ENCODE data around the gene TTLL12.
"Not testable (repeated sequence)": the region's sequence is repeated elsewhere in the genome, so short reads cannot be mapped to it uniquely, and the experiment has no call there.

TTLL12 gene

DNA sequence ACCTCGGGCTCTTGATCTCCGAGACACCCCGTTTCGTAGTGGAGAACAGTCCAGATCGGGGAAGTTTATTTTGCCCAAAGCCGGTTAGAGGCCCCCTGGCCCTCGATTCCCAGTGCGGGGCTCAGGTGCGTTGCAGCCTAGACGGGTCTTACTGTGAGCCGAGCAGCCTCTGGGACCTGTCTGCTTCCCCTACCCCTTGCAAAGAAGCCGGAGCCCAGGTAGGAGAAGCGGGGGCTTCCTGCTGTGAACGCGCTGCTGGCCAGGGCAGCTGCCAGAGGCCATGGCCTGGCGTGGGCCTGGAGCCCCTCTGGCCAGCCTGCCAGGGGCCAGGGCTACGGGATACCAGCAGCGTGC is 35.0 kb downstream of the TTLL12 start:
- no peak for DNase-seq

DNA sequence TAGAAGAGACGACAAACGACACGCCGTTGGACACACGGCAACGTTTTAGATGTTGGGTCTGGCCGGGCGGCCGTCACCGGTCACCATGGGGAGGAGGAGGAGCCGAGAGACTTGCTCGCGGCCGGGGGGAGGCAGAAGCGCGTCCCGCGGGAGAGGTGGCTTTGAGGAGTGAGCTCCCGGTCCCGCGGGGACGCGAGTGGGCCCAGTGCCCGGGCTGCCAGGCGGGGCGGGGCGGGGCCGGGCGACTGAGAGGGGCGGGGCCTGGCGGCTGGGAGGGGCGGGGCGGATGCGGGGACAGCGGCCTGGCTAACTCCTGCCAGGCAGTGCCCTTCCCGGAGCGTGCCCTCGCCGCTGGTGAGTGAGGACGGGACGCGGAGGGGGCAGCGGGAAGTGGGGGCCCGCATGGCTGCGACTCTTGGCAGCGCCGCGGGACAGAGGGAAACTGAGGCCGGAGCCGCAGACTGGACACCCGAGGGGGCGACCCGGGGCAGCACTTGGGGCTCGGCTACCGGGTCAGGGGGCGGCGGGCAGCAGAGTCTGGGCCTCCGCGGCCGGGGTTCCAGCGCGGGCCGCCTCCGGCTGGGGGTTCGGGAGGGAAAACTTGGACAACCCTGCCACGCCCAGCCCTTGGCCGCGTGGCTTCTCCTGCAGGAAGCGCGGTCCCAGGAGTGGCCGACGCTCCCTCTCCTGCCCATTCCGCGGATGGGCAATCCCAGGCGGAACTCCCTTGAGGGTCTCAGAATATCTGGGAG is 35.5 kb downstream of the TTLL12 start, which contains the start of gene TSPO:
Gene TSPO (plus strand): TSS at position 309 of the 752 bp plus-strand sequence. CDS start 7,680 bp downstream, outside the sequence.
- DNase-seq, result peak; percentile 13

DNA sequence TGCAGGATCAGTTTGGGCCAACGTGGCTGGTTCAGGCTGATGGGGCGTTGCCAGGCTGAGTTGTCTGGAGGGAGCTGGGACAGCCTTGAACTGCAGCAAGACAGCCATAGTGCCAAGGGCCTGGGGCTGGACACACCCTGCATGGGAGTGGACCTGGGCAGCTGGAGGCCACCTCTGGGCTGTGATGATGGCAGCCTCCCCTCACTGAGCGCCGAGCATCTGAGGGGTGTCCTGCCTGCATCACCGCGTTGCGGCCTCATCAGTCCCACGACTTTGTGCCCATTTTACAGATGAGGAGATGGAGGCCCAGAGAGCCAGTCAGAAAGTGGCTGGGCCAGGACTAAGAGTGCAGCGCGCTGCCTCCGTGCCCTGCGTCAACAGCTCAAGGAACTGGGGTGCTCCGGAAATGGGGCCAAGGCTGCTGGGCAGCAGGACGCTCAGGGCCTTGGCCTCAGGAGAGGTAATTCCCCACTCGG is 36.2 kb downstream of the TTLL12 start:
- no peak for DNase-seq

DNA sequence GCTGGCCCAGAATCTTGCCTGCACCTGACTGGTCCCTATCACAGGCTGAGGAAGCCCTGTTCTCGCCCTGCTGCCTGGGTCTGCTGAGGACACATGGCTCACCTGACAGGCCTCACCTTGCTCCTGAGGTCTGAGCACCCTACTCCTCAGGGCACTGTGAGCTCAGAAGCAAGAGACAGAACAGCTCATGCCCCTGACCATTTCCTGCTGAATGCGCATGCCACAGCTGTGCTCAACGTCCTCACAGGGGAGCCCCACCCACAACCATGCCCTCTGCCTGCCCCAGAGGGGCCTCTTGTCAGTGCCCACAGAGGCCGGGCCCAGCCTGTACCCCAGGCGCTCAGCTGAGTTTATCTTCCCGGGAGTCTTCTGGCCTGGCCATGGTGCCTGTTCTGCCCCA is 38.4 kb downstream of the TTLL12 start:
- no peak for DNase-seq

DNA sequence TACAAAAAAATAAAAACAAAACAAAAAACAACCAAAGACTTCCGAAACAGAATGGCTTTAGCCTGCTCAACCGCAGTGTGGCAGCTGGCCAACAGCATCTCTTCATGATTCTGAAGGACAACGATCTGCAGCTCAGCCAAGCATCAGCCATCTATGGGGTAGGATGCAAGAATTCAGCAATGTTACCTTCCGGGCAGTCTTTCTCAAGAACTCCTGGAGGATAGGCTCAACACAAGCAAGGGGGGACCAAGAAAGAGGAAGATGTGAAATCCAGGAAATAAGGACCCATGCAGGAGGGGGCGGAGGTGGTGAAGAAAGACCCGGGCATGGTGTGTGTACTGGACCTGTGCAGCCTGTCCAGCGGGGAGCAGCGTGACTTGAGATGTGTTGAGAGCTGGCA is 39.1 kb downstream of the TTLL12 start:
- DNase-seq, result no peak

DNA sequence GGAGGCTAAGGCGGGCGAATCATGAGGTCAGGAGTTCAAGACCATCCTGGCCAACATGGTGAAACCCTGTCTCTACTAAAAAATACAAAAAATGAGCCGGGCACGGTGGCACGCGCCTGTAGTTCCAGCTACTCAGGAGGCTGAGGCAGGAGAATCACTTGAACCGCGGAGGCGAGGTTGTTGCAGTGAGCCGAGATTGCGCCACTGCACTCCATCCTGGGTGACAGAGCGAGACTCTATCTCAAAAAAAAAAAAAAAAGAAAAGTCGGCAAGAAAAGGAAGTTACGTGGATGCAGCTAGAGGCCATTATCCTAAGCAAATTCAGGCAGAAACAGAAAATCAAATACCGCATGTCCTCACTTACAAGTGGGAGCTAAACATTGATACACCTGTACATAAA is 40.6 kb downstream of the TTLL12 start:
- DNase-seq, result not testable (repeated sequence)

DNA sequence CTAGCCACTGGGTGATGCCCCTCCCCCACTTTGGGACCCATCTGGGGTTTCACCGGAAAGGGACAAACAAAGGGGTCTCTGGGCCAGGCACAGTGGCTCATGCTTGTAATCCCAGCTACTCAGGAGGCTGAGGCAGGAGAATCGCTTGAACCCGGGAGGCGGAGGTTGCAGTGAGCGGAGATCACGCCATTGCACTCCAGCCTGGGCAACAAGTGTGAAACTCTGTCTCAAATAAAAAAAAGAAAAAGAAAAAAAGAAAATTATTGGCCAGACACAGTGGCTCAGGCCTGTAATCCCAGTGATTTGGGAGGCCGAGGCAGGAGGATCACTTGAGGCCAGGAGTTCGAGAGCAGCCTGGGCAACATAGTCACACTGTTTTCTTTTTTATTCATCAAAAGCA is 41.6 kb downstream of the TTLL12 start:
- not testable (repeated sequence) for DNase-seq

DNA sequence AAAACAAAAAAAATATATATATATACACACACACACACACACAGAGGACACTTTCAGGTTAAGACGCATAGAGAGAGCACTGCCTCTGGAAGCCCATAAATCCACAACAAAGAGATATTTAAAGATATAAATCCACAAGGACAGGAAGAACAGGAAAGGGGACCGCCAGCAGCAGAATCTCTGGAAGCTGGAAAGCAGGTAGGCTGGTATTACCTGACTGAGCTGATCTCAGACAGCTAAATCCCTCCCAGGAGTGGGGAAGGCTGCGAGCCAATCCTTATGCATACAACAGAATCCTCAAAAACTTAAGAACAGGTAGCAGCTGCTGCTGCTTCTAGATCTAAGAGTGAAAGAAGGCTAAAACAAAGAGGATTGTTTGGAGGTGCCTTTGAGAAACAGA is 42.0 kb downstream of the TTLL12 start:
- no peak for DNase-seq

DNA sequence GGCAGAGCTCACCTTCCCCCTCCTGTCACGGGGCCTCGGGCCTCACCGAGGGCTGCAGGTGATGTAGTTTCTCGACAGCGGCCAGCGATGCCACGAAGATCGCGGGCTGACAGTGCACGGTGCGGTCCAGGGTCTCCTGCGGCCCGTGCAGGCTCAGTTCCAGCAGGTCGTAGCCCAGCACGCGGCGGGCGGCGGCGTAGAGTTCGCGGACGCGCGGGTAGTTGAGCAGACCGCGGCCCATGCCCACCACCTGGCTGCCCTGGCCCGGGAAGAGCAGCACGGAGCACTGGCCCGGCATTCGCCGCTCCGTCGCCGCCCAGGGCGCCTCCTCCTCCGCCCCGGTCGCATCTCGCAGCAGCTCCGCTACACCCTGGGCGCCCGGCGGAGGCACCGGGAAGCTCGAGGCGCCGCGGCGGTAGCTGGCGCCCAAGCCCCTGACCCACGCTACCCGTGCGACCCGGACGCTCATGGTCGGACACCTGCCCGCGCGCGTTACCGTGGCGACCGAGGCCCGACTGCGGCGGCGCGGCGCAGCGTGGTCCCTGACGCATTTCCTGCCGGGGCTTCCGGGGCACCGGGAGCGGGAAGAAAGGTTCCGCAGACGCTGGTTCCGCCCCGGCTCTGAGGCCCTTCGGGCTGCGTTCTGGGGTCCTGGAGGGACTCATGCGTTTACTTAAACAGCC is 43.9 kb downstream of the TTLL12 start, which contains the start of gene MCAT:
Gene MCAT (minus strand): TSS at position 519 of the 683 bp plus-strand sequence. CDS start 50 bp downstream, at position 469.
- peak; percentile 32 for DNase-seq

DNA sequence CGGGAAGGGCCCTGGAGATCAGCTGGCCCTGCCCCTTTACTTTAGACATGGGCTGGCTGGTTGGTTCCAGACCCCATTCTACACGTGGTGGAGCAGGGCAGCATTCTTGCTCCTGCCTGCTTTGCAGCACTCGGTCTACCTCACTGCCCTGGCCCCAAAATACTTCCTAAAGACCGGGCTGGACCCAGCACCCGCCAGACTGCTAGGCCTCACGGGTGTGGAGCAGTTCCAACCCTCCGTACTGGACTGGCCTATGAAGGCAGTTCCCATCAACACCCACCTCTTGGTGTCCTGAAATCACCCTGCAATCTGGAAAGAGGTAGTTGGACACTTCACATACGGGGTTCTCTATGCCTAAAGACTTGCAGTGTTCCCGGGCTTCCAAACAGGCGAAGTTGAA is 50.1 kb downstream of the TTLL12 start:
- DNase-seq, result no peak

DNA sequence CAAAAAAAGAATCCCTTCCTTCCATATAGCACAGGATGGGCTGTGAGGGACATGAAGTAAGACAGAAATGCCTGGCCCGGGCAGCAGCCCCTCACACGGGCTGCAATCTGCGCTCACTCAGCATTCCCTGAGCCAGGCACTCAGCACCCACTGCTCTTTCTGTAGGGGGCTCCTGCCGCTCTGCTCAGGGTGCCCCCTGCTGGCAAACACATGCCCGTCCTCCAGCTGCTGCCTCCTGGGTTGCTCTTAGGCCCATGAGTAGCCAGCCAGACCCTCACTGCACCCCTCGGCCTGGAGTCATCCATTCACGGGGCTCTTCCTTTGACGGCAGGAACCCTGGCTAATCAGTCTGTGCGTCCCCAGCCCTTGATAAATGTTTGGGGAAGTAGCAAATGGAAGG is 50.7 kb downstream of the TTLL12 start:
- no peak for DNase-seq

DNA sequence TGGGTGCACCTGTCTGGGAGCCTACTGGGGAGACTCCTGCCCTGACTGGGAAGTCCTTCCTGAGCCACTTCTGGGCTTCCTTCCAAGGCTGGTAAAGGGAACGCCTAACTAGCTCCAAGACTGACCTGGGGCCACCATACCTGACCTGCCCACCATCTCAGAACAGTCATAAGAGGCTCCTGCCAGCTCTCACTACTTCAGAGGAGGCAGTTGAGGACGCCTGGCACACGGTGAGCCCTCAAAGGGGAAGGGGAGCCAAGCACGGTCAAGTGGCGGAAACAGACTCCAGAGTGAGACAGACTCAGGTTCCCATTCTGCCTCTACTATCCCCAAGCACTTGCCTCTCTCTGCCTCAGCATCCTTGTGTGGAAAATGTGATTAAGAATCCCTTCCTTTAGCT is 51.4 kb downstream of the TTLL12 start:
- no peak for DNase-seq

DNA sequence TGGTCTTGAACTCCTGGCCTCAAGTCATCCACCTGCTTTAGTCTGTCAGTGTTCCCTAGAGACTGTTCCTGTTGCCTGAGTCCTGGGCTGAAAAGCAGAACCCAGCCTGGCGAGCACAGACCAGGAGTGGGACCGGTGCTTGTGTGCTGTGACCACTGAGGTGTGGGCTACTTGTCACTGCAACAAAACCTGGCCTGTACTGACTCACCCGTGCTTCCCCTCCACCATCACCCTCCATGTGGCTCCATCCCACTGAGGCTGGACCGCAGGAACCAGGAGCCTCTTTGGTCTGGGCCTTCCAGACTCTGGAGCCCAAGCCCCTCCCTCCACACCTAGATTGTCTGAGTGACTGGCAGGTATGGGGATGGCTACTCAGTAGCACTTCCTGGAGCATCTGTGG is 52.4 kb downstream of the TTLL12 start:
- no peak for DNase-seq

DNA sequence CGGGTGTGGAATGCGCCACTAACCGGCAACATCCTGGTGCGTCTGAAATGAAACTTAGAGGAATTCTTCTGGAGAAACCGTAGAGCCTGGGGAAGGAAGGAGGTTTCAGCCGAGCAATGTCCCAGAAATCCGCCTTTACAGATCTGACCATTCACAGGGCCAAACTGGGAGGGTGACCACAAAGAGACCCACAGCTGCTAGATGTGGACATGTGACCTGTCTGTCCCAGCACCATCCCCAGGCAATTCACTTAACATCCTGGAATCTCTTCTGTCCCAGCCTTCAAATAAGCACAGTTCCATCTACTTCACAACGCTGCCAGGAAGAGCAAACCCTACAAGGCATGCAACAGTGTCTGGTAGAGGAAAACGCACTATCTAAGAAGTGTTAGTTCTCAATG is 53.5 kb downstream of the TTLL12 start:
- no peak for DNase-seq

DNA sequence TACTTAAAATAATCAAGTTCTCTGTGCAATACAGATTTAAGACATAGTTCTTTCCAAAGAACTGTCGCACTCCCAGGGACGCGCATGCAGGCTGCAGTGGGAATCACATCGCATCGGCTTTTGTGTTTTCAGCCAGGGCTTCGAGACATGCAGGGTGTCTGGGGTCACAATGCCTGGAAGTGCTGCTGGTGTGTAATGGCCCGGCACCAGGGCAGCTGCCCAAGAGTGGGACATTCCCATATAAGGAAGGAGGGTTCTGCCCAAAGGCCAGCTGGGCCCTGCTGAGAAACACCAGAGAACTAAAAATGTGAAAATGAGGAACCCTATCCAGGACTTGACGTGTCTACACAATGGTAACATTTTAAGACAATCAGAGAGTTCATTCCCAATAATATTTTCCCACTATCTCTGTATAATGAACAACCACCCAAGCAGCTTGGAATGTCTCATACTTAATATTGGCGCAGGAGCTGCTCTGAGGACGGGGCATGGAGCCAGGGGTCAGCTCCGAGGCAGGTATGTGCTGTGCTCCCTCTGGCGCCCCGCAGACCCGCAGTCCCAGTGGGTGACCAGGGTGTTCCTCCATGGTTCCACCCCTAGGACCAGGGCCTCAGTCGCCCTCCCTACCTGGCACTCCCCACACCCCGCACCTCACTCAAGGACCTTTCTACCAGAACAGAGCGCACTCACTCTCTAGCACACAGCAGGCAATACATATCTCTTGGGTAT is 55.0 kb downstream of the TTLL12 start:
- DNase-seq, result no peak

DNA sequence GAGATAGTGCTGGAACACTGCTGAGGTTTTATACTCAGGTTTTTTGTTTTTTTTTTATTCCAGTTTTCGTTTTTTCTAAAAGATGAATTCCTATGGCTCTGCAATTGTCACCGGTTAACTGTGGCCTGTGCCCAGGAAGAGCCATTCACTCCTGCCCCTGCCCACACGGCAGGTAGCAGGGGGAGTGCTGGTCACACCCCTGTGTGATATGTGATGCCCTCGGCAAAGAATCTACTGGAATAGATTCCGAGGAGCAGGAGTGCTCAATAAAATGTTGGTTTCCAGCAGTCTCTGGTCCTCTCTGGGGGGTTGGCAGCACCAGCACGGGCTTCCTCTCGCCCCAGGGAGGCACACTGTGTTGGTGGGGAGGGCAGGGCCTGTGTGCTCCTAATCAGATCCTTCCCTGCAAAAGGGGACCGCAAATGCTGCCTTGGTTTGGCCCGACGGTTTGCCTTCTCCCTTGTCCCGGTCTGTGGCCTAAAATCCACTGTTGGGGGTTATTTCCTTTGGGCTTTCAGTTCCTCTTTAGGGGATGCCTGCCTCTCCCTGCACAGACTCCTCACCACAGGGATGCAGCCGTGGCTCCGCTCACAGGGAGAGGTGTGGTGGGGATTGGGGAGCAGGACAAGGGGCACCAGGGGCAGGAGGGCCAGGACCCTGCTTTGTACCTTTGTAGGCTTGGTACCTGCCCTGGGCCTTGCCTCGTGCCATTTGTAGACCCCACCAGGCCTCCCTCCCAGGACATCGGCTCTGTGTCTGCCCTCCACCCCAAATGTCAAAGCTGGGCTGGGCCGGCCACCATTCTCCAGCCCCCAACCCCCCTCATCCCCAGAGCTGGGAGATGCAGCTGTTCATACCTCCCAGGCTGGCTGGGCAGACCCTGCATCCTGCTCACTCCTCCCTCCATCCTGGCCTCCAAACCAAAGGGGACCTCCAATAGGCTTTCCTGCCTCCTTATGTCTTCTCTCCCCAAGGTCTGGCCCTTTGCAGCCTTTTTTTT is 57.2 kb downstream of the TTLL12 start:
- DNase-seq, result no peak

DNA sequence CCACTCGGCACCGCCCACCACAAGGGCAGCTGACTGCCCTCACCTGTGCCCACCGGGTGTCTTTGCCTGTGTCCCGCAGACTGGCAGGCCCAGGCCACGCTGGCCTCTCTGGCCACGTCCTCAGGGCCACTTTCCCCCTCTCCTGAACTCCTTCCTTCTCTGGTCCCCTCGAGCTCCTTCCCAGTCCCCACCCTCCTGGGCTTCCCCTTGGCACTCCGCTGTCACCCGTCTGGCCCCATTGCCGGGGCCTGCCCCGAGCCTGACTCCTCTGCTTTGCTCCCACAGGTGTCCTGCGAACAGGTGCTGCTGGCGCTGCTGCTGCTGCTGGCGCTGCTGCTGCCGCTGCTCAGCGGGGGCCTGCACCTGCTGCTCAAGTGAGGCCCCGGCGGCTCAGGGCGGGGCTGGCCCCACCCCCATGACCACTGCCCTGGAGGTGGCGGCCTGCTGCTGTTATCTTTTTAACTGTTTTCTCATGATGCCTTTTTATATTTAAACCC is 58.0 kb downstream of the TTLL12 start:
- no peak for DNase-seq

DNA sequence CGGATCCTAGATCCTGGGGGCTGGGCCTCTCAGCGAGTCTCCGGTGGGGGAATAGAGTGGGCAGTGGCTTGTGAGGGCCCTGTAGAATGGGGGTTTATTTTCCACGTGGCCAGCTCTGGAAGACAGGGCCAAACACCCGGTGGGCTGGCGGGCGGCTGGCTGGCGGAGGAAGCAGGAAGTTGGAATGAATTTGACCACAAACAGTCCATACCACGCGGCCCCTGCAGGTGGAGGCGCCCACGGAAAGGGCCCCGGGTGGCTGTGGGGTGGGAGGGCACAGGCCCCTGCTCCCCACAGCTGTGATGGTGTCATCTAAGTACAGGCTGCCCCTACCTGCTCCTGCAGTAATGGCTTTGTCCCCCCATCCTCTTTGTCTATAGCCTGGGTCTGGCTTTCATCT is 58.8 kb downstream of the TTLL12 start:
- no peak for DNase-seq

DNA sequence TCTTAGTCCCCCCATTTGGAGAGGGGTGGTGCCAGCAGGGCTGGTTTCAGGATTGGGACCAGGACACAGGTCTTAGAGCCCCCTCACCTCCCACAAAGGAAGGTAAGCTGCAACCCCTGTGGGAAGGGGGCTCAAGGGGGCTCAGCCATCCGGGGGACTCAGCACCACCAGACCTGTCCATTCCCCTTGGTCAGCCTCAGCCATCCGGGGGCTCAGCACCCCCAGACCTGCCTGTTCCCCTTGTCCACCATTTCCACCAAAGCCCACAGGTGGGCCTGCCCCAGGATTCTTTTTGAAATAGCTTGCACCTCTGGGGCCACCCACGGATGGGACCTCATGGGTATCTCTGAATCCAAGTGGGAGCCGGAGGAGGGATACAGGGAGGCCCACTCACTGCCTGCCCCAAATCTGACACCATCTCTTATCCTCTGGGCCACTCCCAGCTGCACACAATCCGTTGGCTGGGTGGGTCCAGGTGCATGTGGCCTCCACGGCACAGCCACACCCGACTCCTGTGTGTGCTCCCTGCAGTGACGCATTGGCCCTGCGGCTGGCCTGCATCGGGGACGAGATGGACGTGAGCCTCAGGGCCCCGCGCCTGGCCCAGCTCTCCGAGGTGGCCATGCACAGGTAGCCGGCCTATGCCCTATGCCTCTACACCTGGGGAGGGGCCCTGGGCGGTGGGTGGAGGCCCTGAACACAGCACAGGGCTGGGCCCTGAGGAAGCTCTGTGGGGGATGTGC is 59.6 kb downstream of the TTLL12 start:
- DNase-seq, result no peak

DNA sequence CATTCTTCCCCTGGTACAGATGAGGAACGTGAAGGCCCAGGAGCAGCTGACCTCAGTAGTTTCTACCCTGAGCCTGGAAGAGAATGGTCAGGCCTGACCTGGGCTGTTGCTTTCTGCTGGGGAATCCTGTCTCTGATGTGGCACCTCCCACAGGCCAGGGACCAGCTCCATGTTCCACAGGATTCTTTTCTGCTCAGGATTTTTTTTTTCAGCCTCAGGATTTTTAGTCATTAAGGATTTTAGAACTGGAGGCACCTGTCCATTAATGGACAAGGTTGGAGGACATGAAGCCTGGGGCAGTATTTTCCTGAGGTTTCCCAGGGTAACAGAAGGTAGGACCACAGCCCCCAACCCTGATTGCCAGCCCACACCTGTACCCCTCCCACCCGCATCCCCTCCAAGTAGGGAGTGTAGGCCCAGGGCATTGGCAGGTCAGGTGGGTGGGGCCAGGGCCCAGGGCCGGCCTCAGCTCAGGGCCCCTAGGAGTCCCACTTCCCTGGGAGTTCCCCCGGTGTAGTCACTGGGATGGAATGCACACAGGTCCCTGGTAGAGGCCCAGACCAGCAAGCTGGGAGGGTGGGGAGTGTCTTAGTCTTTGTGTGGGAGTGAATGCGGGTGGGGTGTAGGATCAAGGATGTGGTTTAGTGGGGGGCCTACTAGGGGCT is 60.3 kb downstream of the TTLL12 start:
- DNase-seq, result no peak

DNA sequence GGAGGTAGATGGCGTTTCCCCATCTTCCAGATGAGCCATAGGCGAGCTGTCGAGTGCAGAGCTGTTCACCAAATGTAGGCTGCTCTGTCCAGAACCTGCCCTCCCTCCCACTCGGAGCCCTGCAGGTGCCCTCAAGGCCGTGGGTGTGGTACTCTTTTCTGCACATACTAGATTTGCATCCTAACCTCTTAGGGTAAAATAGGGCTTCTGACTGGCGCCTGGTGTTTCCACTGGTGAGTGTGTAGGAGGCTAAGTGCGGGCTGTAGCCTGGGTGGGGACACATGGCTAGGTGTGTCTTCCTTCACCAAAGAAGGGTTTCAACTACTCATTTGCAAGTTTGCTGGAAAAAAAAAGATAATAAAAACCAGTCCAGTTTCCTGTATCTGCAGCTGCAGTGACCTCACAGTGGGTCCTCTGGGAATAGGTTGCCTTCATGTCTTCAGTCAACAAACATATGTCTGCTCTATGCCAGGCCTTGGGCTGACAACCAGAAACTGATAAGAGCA is 67.9 kb downstream of the TTLL12 start:
- DNase-seq, result no peak

Data from amniotic stem cell (primary cell).